ENCODE results near the gene OBP2A.
"Not testable (repeated sequence)": the region's sequence is repeated elsewhere in the genome, so short reads cannot be mapped to it uniquely, and the experiment has no call there.

The OBP2A gene

GRCh38 chr9:135526730-135527571 lies 19.0 kb upstream of the OBP2A start:
- no peak for DNase-seq (ENCODE audit: low read depth in 2 of 2)

DNA sequence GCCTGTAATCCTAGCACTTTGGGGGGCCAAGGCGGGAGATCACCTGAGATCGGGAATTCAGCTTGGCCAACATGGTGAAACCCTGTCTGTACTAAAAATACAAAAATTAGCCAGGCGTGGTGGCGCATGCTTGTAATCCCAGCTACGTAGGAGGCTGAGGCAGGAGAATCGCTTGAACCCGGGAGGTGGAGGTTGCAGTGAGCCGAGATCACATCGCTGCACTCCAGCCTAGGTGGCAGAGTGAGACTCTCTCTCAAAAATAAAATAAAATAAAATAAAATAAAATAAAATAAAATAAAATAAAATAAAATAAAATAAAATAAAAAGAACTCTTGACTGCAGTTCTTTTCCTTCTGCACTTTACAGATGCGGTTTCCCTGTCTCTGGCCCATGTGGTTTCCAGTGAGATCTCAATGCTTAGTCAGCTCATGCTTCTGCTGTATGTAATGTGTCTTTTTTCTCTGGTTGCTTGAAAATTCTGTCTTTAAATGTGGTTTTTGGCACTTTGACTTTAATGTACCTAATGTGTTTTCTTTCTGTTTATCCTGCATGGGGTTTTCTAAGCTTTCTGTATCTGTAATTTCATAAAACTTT lies 17.0 kb upstream of the OBP2A start:
- DNase-seq (ENCODE audit: low read depth in 2 of 2), result not testable (repeated sequence)

- no peak for DNase-seq (ENCODE audit: low read depth in 2 of 2)
Observed at GRCh38 chr9:135530146-135530545, 15.8 kb upstream of the OBP2A start.

GRCh38 chr9:135531096-135531495 lies 14.8 kb upstream of the OBP2A start:
- DNase-seq (ENCODE audit: low read depth in 2 of 2), result no peak

DNA sequence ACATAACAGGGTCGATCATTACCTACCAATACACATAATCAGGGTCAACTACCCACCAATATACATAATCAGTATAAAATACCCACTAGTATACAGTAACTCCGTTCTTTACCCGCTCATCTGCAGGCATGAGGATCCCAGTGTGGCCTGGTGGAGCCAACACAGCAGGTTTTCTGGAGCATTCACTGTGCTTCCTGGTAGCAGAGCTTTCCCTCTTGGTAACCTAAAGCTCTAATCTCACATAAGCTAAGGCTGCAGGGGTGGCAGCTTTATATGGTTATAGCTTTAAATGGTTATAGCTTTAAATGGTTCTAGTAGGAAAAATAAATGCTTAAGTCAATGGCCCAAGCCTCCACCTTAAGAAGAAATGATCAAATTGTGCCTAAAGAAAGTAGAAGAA lies 12.8 kb upstream of the OBP2A start:
- DNase-seq (ENCODE audit: low read depth in 2 of 2), result no peak

DNA sequence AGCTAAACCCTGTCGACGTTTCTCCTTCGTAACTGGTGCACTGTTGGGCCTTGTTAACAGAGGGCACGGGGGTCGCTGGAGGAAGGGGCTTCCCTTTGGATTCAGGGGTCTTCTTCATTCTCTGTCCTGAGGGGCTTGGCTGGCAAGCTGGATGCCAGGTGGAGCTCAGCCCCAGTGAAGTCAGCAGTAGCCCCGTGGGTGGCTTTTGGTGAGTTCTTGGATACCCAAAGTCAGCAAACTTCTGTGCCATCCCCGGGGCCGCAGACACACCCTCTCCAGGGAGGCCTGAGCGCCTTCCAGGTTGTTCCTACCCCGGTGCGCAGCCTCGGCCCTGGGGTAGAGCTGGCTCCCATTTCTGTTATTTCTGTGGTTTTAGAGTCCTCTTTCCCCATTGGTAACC lies 12.3 kb upstream of the OBP2A start:
- no peak for DNase-seq (ENCODE audit: low read depth in 2 of 2)

DNA sequence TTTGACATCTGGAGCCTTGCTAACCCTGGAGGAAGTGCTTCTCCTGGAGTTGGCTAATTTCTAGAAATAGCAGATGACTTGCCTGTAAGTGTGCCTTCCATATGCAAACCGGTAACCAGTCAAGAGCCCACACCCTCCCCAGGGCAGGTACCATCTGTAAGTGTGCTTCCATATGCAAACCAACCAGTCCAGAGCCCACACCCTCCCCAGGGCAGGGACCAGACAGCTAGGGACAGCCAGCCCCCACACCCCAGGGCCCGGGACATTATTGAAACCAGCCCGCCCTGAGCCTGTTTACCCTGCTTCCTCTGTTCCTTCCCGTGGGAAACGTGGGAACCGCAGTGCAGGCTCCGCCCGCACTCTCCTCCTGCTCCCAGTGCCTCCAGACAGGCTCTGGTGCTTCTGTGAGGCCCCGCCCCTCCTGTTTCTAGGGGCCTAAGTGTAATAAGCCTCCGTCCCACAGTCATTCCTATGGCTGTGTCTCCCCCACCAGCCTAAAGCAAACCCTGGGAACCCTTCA lies 11.7 kb upstream of the OBP2A start:
- DNase-seq (ENCODE audit: low read depth in 2 of 2), result not testable (repeated sequence)

DNA sequence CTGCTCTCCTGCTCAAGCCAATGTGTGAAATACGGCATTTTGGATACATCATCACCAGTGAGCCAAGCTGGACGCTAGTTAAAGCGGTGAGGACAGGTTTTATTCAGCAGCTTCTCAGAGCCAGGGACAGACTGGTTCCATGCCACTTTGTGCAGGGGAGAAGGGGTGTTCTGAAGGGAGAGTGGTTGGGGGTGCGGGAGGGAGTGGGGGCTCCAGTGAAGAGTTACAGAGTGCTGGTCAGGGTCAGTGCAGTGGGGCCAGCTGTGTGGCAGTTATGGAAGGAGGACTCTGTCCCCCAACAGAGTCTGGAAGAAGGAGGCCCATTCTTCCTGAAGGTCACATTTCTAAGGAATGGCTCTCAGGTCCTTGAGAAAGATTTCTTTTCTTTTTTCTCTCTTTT lies 11.1 kb upstream of the OBP2A start:
- not testable (repeated sequence) for DNase-seq (ENCODE audit: low read depth in 2 of 2)

- not testable (repeated sequence) for DNase-seq (ENCODE audit: low read depth in 2 of 2)
Observed at GRCh38 chr9:135535631-135536030, 10.3 kb upstream of the OBP2A start.

GRCh38 chr9:135536216-135536615 lies 9.7 kb upstream of the OBP2A start:
- DNase-seq (ENCODE audit: low read depth in 2 of 2), result no peak

DNA sequence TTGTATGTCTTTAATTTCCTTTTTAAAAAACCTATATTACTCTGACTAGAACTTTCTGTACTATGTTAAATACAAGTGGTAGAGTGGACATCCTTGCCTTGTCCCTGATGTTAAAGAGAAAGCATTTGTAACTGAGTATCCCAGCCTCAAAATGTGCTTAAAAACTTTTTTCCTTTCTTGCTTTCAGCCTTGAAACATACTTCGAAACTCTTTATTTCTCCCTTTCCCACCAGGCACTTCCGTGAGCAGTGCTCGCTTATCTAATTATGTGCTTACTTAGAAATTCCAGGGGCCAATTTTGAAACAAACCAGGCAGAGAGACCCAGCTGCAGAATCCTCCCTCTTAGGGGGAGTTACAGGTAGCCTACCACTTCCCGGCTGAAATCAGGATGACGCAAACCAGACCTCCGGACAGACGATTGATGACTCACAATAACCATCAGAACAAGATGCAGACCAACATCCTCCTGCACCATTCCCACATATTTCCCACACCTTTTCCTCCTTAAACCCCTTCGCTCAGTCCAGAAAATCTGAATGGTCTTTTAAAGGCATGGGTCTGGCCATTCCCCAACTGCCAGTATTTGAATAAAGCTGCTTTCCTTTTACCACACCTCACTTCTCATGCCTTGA lies 2.5 kb upstream of the OBP2A start:
- not testable (repeated sequence) for DNase-seq (ENCODE audit: low read depth in 2 of 2)

- no peak for DNase-seq (ENCODE audit: low read depth in 2 of 2)
Observed at GRCh38 chr9:135544981-135545635, 818 bp upstream of the OBP2A start.

GRCh38 chr9:135546792-135547617 lies 1.1 kb downstream of the OBP2A start:
- not testable (repeated sequence) for DNase-seq (ENCODE audit: low read depth in 2 of 2)

GRCh38 chr9:135547756-135548736 lies 2.1 kb downstream of the OBP2A start:
- no peak for DNase-seq (ENCODE audit: low read depth in 2 of 2)

- not testable (repeated sequence) for DNase-seq (ENCODE audit: low read depth in 2 of 2)
Observed at GRCh38 chr9:135549478-135550343, 3.8 kb downstream of the OBP2A start.

GRCh38 chr9:135550344-135550918 lies 4.5 kb downstream of the OBP2A start:
- no peak for DNase-seq (ENCODE audit: low read depth in 2 of 2)

- no peak for DNase-seq (ENCODE audit: low read depth in 2 of 2)
Observed at GRCh38 chr9:135551031-135551430, 5.1 kb downstream of the OBP2A start.

DNA sequence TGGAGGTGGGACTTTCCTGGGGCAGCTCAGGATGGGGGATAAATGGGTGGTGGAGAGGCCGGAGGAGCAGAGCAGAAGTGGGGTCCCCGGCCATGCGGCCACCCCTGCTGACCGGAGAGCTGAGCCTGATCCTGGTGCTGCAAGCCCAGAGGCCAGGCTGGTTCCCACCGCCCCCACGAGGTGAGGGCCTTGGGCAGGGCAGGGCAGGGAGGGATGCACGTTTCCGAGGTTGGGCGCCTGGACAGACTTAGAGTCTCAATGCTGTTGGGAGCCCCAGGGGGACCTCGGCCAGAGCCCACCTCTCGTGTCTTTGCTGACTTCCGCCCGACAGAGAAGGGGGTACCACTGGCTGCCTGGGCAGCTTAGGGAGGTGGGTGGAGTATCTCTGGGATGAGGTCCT lies 5.5 kb downstream of the OBP2A start:
- DNase-seq (ENCODE audit: low read depth in 2 of 2), result no peak

All from stimulated activated CD4-positive, alpha-beta T cell treated with anti-CD3 and anti-CD28 coated beads, Interleukin-12 subunit alpha, Interleukin-12 subunit beta, amount 100 ng/mL, for 24 hours (primary cell).